CD4-positive, alpha-beta T cell treated with Interleukin-1 beta for 1 hour (primary cell): ENCODE results near the gene CNGA1.

Experiments
- DNase-seq, 2 donors: peaks; one replicate each; pipeline ENCODE4 v3.0.0-alpha.2; 2020 to 2022

Gene CNGA1

GRCh38 chr4:48016141-48017107 lies at the start of gene CNGA1, which contains the start of gene NIPAL1:
CNGA1 (minus strand) TSS chr4:48016681; CDS start chr4:47952689, 63,992 bp downstream.
NIPAL1 (plus strand) TSS chr4:48016772; CDS start chr4:48016840, 68 bp downstream.
- peak; percentile 64 to 68 for DNase-seq

- no peak for DNase-seq
Observed at GRCh38 chr4:48065587-48066052, 49.1 kb upstream of the CNGA1 start.

GRCh38 chr4:48064349-48064748 lies 47.9 kb upstream of the CNGA1 start:
- DNase-seq: no peak

GRCh38 chr4:48058617-48059530 lies 42.4 kb upstream of the CNGA1 start:
- no peak for DNase-seq

GRCh38 chr4:48051078-48051477 lies 34.6 kb upstream of the CNGA1 start:
- no peak for DNase-seq

GRCh38 chr4:48049483-48049882 lies 33.0 kb upstream of the CNGA1 start:
- no peak for DNase-seq

GRCh38 chr4:48047896-48048295 lies 31.4 kb upstream of the CNGA1 start:
- no peak for DNase-seq

GRCh38 chr4:48047421-48047844 lies 31.0 kb upstream of the CNGA1 start:
- DNase-seq: peak; percentile 53 to 60

- no peak for DNase-seq
Observed at GRCh38 chr4:48046059-48046458, 29.6 kb upstream of the CNGA1 start.

GRCh38 chr4:48044298-48044697 lies 27.8 kb upstream of the CNGA1 start:
- DNase-seq: no peak

- no peak for DNase-seq
Observed at GRCh38 chr4:48043504-48043903, 27.0 kb upstream of the CNGA1 start.

GRCh38 chr4:48042979-48043461 lies 26.5 kb upstream of the CNGA1 start:
- no peak for DNase-seq

GRCh38 chr4:48041535-48042137 lies 25.2 kb upstream of the CNGA1 start:
- no peak for DNase-seq

- DNase-seq: no peak
Observed at GRCh38 chr4:48039561-48039960, 23.1 kb upstream of the CNGA1 start.

GRCh38 chr4:48038666-48039065 lies 22.2 kb upstream of the CNGA1 start:
- no peak for DNase-seq

GRCh38 chr4:48037117-48037462 lies 20.6 kb upstream of the CNGA1 start:
- DNase-seq: no peak

- no peak for DNase-seq
Observed at GRCh38 chr4:48035952-48036351, 19.5 kb upstream of the CNGA1 start.

GRCh38 chr4:48033825-48034413 lies 17.4 kb upstream of the CNGA1 start:
- DNase-seq: peak; percentile 66 to 69

- DNase-seq: no peak
Observed at GRCh38 chr4:48033412-48033811, 16.9 kb upstream of the CNGA1 start.

GRCh38 chr4:48032721-48033120 lies 16.2 kb upstream of the CNGA1 start:
- no peak for DNase-seq

GRCh38 chr4:48031802-48032525 lies 15.5 kb upstream of the CNGA1 start:
- no peak for DNase-seq

- DNase-seq: no peak
Observed at GRCh38 chr4:48030470-48030869, 14.0 kb upstream of the CNGA1 start.
